H1 (cell line): ENCODE measurements around the gene NPAS4. TPM values are rescaled to one million over a fixed set of nuclear protein-coding genes. Genes with fewer than 3 reads are reported as not detected.

ENCODE experiments used
- CTCF ChIA-PET: fragments of 300-600 bp; sonication (Branson Sonifier 250); formaldehyde crosslinking; loops from one replicate; lab custom pipeline; 2021; ENCODE audit not compliant: partially characterized antibody; lab: Charles Lee
- POLR2A ChIA-PET: fragments of 300-600 bp; sonication (Branson Sonifier 250); formaldehyde crosslinking; loops from one replicate; lab custom pipeline; 2021; ENCODE audit warnings: inconsistent platforms; ENCODE audit not compliant: partially characterized antibody; lab: Charles Lee
- DNase-seq, 2 experiments: peaks; one replicate each; pipeline versions ENCODE4 v3.0.0 to v3.0.0-alpha.2; 2010 to 2022; ENCODE audit warnings: low spot score in 2 of 2, low read depth in 1 of 2, mixed read lengths in 1 of 2
- FAIRE-seq: peaks from 2 replicates; lab custom pipeline; 2011; peaks lifted over from hg19 to GRCh38; lab: Jason Lieb, UNC
- H2AFZ ChIP-seq: 2 replicates; pipeline ENCODE4 v1.8.1; 2012; ENCODE audit warnings: low read length, inconsistent platforms
- H2AK5ac ChIP-seq: 2 replicates; pipeline ENCODE4 v1.6.1; 2013; ENCODE audit warnings: low read depth, low read length
- H2BK120ac ChIP-seq: replicated peaks from 2 replicates; pipeline ENCODE3; 2013; ENCODE audit warnings: low read depth, low read length, inconsistent platforms
- H2BK12ac ChIP-seq: 2 replicates; pipeline ENCODE4 v1.6.1; 2013; ENCODE audit warnings: low read depth, low read length
- H2BK15ac ChIP-seq: 2 replicates; pipeline ENCODE4 v1.6.1; 2013; ENCODE audit warnings: low read length
- H2BK20ac ChIP-seq: 2 replicates; pipeline ENCODE4 v1.6.1; 2013; ENCODE audit warnings: low read length
- H2BK5ac ChIP-seq: 2 replicates; pipeline ENCODE4 v1.6.1; 2013; ENCODE audit warnings: low read depth, low read length
- H3K14ac ChIP-seq: 2 replicates; pipeline ENCODE4 v1.6.1; 2013; ENCODE audit warnings: inconsistent platforms; ENCODE audit not compliant: insufficient read length
- H3K18ac ChIP-seq: 2 replicates; pipeline ENCODE4 v1.6.1; 2013; ENCODE audit warnings: low read length; ENCODE audit errors: extremely low read depth
- H3K23ac ChIP-seq: 2 replicates; pipeline ENCODE4 v1.6.1; 2013; ENCODE audit warnings: inconsistent platforms; ENCODE audit not compliant: insufficient read length
- H3K23me2 ChIP-seq: 2 replicates; pipeline ENCODE4 v1.6.1; 2013; ENCODE audit warnings: low read depth, low read length
- H3K27ac ChIP-seq: 2 replicates; pipeline ENCODE4 v1.6.1; 2011; ENCODE audit warnings: low read depth, low read length, inconsistent platforms
- H3K27me3 ChIP-seq, 4 experiments: replicated peaks in 1 of 4; 1 replicate in 1 of 4; 2 replicates in 3 of 4; pipeline versions ENCODE4 v1.6.1 to v1.8.1; 2011 to 2013; ENCODE audit warnings: low read length in 3 of 4, mild to moderate bottlenecking in 3 of 4, inconsistent platforms in 2 of 4, mixed read lengths in 2 of 4, moderate library complexity in 1 of 4; ENCODE audit not compliant: control insufficient read depth in 3 of 4, insufficient read depth in 3 of 4; ENCODE audit errors: extremely low read depth in 1 of 4
- H3K36me3 ChIP-seq, 4 experiments: 2 replicates each; pipeline versions ENCODE4 v1.6.1 to v1.8.1; 2011 to 2013; ENCODE audit warnings: mild to moderate bottlenecking in 4 of 4, low read length in 3 of 4, moderate library complexity in 2 of 4, control low read depth in 1 of 4, inconsistent platforms in 1 of 4; ENCODE audit not compliant: insufficient read depth in 4 of 4, control insufficient read depth in 2 of 4
- H3K4ac ChIP-seq: replicated peaks from 2 replicates; pipeline ENCODE3; 2013; ENCODE audit warnings: low read length, low read depth, mixed read lengths, inconsistent platforms; ENCODE audit not compliant: insufficient read length
- H3K4me1 ChIP-seq, 4 experiments: replicated peaks in 1 of 4; 1 replicate in 1 of 4; 2 replicates in 3 of 4; pipeline versions ENCODE4 v1.6.1 to v1.8.1; 2011 to 2013; ENCODE audit warnings: low read length in 3 of 4, inconsistent platforms in 2 of 4, mixed read lengths in 1 of 4; ENCODE audit not compliant: insufficient read depth in 4 of 4, control insufficient read depth in 3 of 4
- H3K4me2 ChIP-seq, 2 experiments: 2 replicates each; pipeline versions ENCODE4 v1.6.1 to v1.8.1; 2011 to 2013; ENCODE audit warnings: low read depth in 2 of 2, low read length in 2 of 2, control low read depth in 1 of 2, inconsistent platforms in 1 of 2, mild to moderate bottlenecking in 1 of 2; ENCODE audit not compliant: insufficient read depth in 1 of 2
- H3K4me3 ChIP-seq, 4 experiments: fragments of 200-600, 300-600 bp in 1 of 4; sonication (generic), shearing (Covaris generic), sonication (Bioruptor Twin) in 1 of 4; 2 replicates each; pipeline versions ENCODE4 v1.5.1 to v1.8.1; 2011 to 2016; ENCODE audit warnings: low read length in 4 of 4, low read depth in 3 of 4, control low read depth in 2 of 4, inconsistent platforms in 2 of 4, mild to moderate bottlenecking in 2 of 4, mixed read lengths in 1 of 4, moderate library complexity in 1 of 4; ENCODE audit not compliant: insufficient read depth in 2 of 4; ENCODE audit errors: extremely low read depth in 1 of 4
- H3K56ac ChIP-seq: replicated peaks from 2 replicates; pipeline ENCODE3; 2013; ENCODE audit warnings: low read depth, mild to moderate bottlenecking, mixed read lengths, low read length, inconsistent platforms; ENCODE audit not compliant: insufficient read length
- H3K79me1 ChIP-seq: 2 replicates; pipeline ENCODE4 v1.6.1; 2013; ENCODE audit warnings: low read depth, low read length, control low read depth
- H3K79me2 ChIP-seq, 2 experiments: 2 replicates each; pipeline versions ENCODE4 v1.6.1 to v1.8.1; 2012 to 2013; ENCODE audit warnings: low read length in 2 of 2, mild to moderate bottlenecking in 2 of 2, inconsistent platforms in 1 of 2; ENCODE audit not compliant: insufficient read depth in 2 of 2, control insufficient read depth in 1 of 2
- H3K9ac ChIP-seq, 4 experiments: replicated peaks in 1 of 4; 1 replicate in 1 of 4; 2 replicates in 3 of 4; pipeline versions ENCODE4 v1.6.1 to v1.8.1; 2011 to 2013; ENCODE audit warnings: low read depth in 3 of 4, low read length in 3 of 4, control low read depth in 2 of 4, mild to moderate bottlenecking in 2 of 4, moderate library complexity in 2 of 4, inconsistent platforms in 1 of 4; ENCODE audit errors: extremely low read depth in 1 of 4
- H3K9me3 ChIP-seq, 2 experiments: 2 replicates each; pipeline versions ENCODE4 v1.6.1 to v1.8.1; 2012 to 2013; ENCODE audit warnings: mild to moderate bottlenecking in 2 of 2, moderate library complexity in 2 of 2, control low read depth in 1 of 2, inconsistent platforms in 1 of 2, low read depth in 1 of 2, low read length in 1 of 2, mixed read lengths in 1 of 2; ENCODE audit not compliant: insufficient read depth in 2 of 2
- H4K20me1 ChIP-seq, 2 experiments: replicated peaks in 1 of 2; 2 replicates each; pipeline versions ENCODE3 to v1.8.1; 2011 to 2013; ENCODE audit warnings: inconsistent platforms in 2 of 2, low read length in 2 of 2, mild to moderate bottlenecking in 1 of 2; ENCODE audit not compliant: insufficient read depth in 2 of 2, control insufficient read depth in 1 of 2
- H4K5ac ChIP-seq: 2 replicates; pipeline ENCODE4 v1.6.1; 2013; ENCODE audit warnings: low read length, low read depth, mixed read lengths, inconsistent platforms; ENCODE audit not compliant: insufficient read length
- H4K8ac ChIP-seq: 2 replicates; pipeline ENCODE4 v1.8.0; 2013; ENCODE audit warnings: mild to moderate bottlenecking, moderate library complexity, low read length, inconsistent platforms; ENCODE audit not compliant: insufficient read depth; ENCODE audit errors: extremely low read depth
- H4K91ac ChIP-seq: replicated peaks from 2 replicates; pipeline ENCODE3; 2013; ENCODE audit warnings: low read length, mixed read lengths, inconsistent platforms; ENCODE audit not compliant: insufficient read length
- BRCA1 ChIP-seq: IDR thresholded peaks from 2 replicates; pipeline ENCODE4 v1.6.1; 2012; ENCODE audit warnings: low read depth, low read length, improper control_type of control experiment
- EGR1 ChIP-seq: IDR thresholded peaks from 2 replicates; pipeline ENCODE4 v1.6.1; 2011; ENCODE audit warnings: low read depth, low read length, borderline replicate concordance
- EZH2 ChIP-seq: fragments of 200-600 bp; sonication (generic); IDR thresholded peaks from 2 replicates; pipeline ENCODE4 v1.7.1; 2012; ENCODE audit warnings: low read depth, mild to moderate bottlenecking, moderate library complexity, low read length, inconsistent platforms; ENCODE audit not compliant: severe bottlenecking
- KDM4A ChIP-seq: IDR thresholded peaks from one replicate; pipeline ENCODE4 v1.7.1; 2012; ENCODE audit warnings: low read depth, mild to moderate bottlenecking, moderate library complexity, low read length, inconsistent platforms; ENCODE audit not compliant: severe bottlenecking
- RFX5 ChIP-seq: IDR thresholded peaks from 2 replicates; pipeline ENCODE4 v1.6.1; 2011; ENCODE audit warnings: low read depth, low read length, improper control_type of control experiment, borderline replicate concordance
- WGBS, 2 experiments: shearing (Covaris generic) in 1 of 2; methylation state at CpG; one replicate each; pipeline versions ENCODE4 v1.1.6 to v1.1.7; 2013 to 2015; ENCODE audit warnings: low lambda C conversion rate in 2 of 2, mixed read lengths in 2 of 2, inconsistent platforms in 1 of 2, low coverage in 1 of 2, missing lambda C conversion rate in 1 of 2; ENCODE audit not compliant: insufficient replicate concordance in 2 of 2, insufficient coverage in 1 of 2, insufficient read length in 1 of 2; ENCODE audit errors: extremely low coverage in 1 of 2, missing lambda C conversion rate in 1 of 2; 5-methylcytosine and 5-hydroxymethylcytosine counted together
- polyA plus RNA-seq, 7 experiments: library from polyadenylated mRNA; depleted of rRNA in 3 of 7; stranded (reverse) in 5 of 7; unstranded in 2 of 7; fragments of >200 nt in 5 of 7; fragments of 200-250 nt in 2 of 7; gene quantifications; 1 replicate in 5 of 7; 2 replicates in 1 of 7; 4 replicates in 1 of 7; pipeline versions ENCODE4 v1.2.1 to v1.2.3, GENCODE V29; 2011 to 2013; ENCODE audit warnings: missing spikeins in 2 of 7, mixed read lengths in 2 of 7
- total RNA-seq: library from RNA; stranded (reverse); fragmentation: NEBNext Ultra II Directional; extraction: Animal tissue kit (Norgen Biotek cat#: 25700); gene quantifications from 2 replicates; pipeline ENCODE4 v1.2.1, GENCODE V29; 2021

The NPAS4 gene
- total and polyA plus RNA-seq, 2 of the 8 experiments (the other 6 are each of a cell fraction or from before 2014, with no cell fraction given), result 0.73 to 0.99 TPM

DNA sequence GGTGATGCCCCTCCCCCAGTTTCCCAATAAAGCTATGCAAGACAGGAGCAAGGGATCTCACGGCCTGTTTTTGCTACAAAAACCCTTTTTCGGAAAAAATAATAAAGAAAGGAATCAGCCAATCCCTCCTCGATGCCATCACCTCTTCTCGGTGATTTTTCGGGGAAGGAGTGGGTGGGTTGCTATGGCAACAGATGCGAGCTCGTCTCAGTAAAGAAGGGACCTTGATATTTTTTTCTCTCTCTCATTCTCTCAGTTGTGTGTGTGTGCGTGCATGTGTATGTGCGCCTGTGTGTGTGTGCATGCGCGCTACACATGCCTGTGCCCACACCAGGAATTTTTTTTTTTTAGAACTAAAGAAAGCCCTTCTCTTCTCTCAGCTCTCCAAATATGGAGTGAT lies 3.8 kb upstream of the NPAS4 start:
- Histone ChIP-seq H4K91ac (no peak overlapping the region), H2AK5ac (no peak overlapping the region), H2BK15ac (no peak overlapping the region; the same call in 1 of the 2 replicates), H4K20me1 (peaks cover 15 to 20% of the 10 kb centered on the region in 2 experiments), H2BK120ac (no peak overlapping the region), H3K23me2 (peaks cover 13% of the 10 kb centered on the region), H3K4me1 (peaks cover 13 to 42% (median 23%) of the 10 kb centered on the region in 4 experiments), H3K14ac (no peak overlapping the region), H2BK12ac (no peak overlapping the region), H3K4me3 (no peak overlapping the region), H3K9ac (no peak overlapping the region), H3K36me3 (no peaks in the 10 kb centered on the region), H3K18ac (no peak overlapping the region), H3K4me2 (no peak overlapping the region; a peak in 1 of 4 replicates), H2BK5ac (no peak overlapping the region), H3K9me3 (no peaks in the 10 kb centered on the region), H4K8ac (no peak overlapping the region), H3K27me3 (peaks cover 13 to 28% (median 26%) of the 10 kb centered on the region in 4 experiments), H3K79me1 (no peaks in the 10 kb centered on the region), H3K4ac (no peak overlapping the region), H4K5ac (no peak overlapping the region), H3K23ac (no peak overlapping the region), H2BK20ac (no peak overlapping the region), H2AFZ (no peak overlapping the region), H3K79me2 (no peaks in the 10 kb centered on the region), H3K27ac (no peak overlapping the region), H3K56ac (no peak overlapping the region)
- FAIRE-seq, result no peak
- ChIA-PET POLR2A (interaction anchor here (1.4 to 3.9 kb wide), 5 partner anchors 14 to 63 kb away, joined by 3 to 13 read pairs (median 4); partner anchors contain the start of genes DPP3 and MRPL11), CTCF (interaction anchor here (0.7 to 13.2 kb wide), 13 partner anchors 7 to 417 kb away, joined by 3 to 259 read pairs (median 8); partner anchors contain the start of gene MRPL11)
- no peak for DNase-seq
- 97% methylated on average over 11 of the region's 11 CpGs; no CpG with 5 or more reads in 1 of the 2 experiments for WGBS, 2 experiments
- TF ChIP-seq RFX5 (no peak), KDM4A (no peak), EZH2 (no peak), EGR1 (peak; percentile 91), BRCA1 (no peak)
